Kidney (tissue), 14 donors: ENCODE data around the gene LCNL1. TPM values are rescaled to one million over a fixed set of nuclear protein-coding genes. Genes with fewer than 3 reads are reported as not detected.
A peak's percentile ranks its signal among the peaks of the same experiment; 100 is the strongest.

ENCODE experiments used
- DNase-seq, 5 donors: peaks; one replicate each; pipeline ENCODE4 v3.0.0-alpha.2; 2013 to 2020
- FAIRE-seq: peaks from 2 replicates; lab custom pipeline; 2012; peaks lifted over from hg19 to GRCh38; lab: Jason Lieb, UNC
- H3K27ac ChIP-seq, 2 donors: one replicate each; pipeline ENCODE4 v1.7.0; 2013; ENCODE audit warnings: low read depth in 2 of 2, low read length in 2 of 2, inconsistent platforms in 1 of 2
- H3K27me3 ChIP-seq: one replicate; pipeline ENCODE4 v1.7.1; 2013; ENCODE audit warnings: low read length, inconsistent platforms; ENCODE audit not compliant: control insufficient read depth, insufficient read depth
- H3K36me3 ChIP-seq, 3 donors: one replicate each; pipeline versions ENCODE4 v1.7.0 to v1.7.1; 2013; ENCODE audit warnings: low read length in 3 of 3, control low read depth in 1 of 3, inconsistent platforms in 1 of 3; ENCODE audit not compliant: insufficient read depth in 3 of 3, control insufficient read depth in 2 of 3
- H3K4me1 ChIP-seq, 3 donors: one replicate each; pipeline versions ENCODE4 v1.7.0 to v1.7.1; 2013; ENCODE audit warnings: low read length in 3 of 3, inconsistent platforms in 1 of 3, low read depth in 1 of 3; ENCODE audit not compliant: control insufficient read depth in 2 of 3, insufficient read depth in 2 of 3
- H3K4me3 ChIP-seq, 3 donors: one replicate each; pipeline versions ENCODE4 v1.7.0 to v1.8.1; 2013; ENCODE audit warnings: low read length in 3 of 3, control low read depth in 1 of 3, inconsistent platforms in 1 of 3
- H3K9ac ChIP-seq, 3 donors: one replicate each; pipeline versions ENCODE4 v1.7.0 to v1.7.1; 2013; ENCODE audit warnings: low read length in 3 of 3, control low read depth in 1 of 3, inconsistent platforms in 1 of 3
- H3K9me3 ChIP-seq, 3 donors: one replicate each; pipeline versions ENCODE4 v1.7.0 to v1.7.1; 2013; ENCODE audit warnings: low read length in 3 of 3, control low read depth in 1 of 3, inconsistent platforms in 1 of 3; ENCODE audit not compliant: control insufficient read depth in 2 of 3, insufficient read depth in 1 of 3
- CTCF ChIP-seq: IDR thresholded peaks from 3 replicates; pipeline ENCODE4 v1.5.1; 2012; ENCODE audit warnings: mild to moderate bottlenecking, moderate library complexity, borderline replicate concordance; ENCODE audit not compliant: insufficient read depth; ENCODE audit errors: extremely low read depth
- intact Hi-C: fragments of 100-400 bp; cut with DNase I; formaldehyde crosslinking; loops from one replicate; pipeline ENCODE4 v1.11.1; 2022
- polyA plus RNA-seq: library from polyadenylated mRNA; stranded (reverse); fragments of 350-450 nt; fragmentation: Illumina TruSeq; extraction: RNeasy Lipid Tissue Mini Kit (QIAGEN cat#74804); gene quantifications from one replicate; pipeline ENCODE4 v1.2.3, GENCODE V29; 2014; ENCODE audit warnings: low read depth, low replicate concordance; ENCODE audit not compliant: insufficient read depth
- total RNA-seq: library from RNA; stranded (reverse); fragmentation: NEBNext Ultra II Directional; extraction: Animal tissue kit (Norgen Biotek cat#: 25700); gene quantifications from one replicate; pipeline ENCODE4 v1.2.1, GENCODE V29; 2021
- donor health status: control.
- donor health status: control.
- donor health status: control.
- donor health status: control.
- donor health status: control.
- donor health status: DM: yes; HTN: yes; CAD: no.
- donor health status: Normal renal cell carcinoma (clear cell type).

Gene LCNL1
- total and polyA plus RNA-seq, 2 donors from 2014 or later = 0.54 to 1.4 TPM

- no peak for TF ChIP-seq CTCF
- no peak overlapping the region for H3K9ac ChIP-seq
- H3K4me1 ChIP-seq = peaks cover 0 to 40% (median 20%) of the 10 kb centered on the region in 3 donors
- H3K4me3 ChIP-seq = no peak overlapping the region
- H3K27me3 ChIP-seq = no peaks in the 10 kb centered on the region
- DNase-seq (no peak), FAIRE-seq (no peak)
- H3K27ac ChIP-seq = no peak overlapping the region
- H3K9me3 ChIP-seq = no peaks in the 10 kb centered on the region
- intact Hi-C loops = loop anchor here (10.0 kb wide), 1 partner anchor 245 kb away; no protein-coding TSS in a partner anchor
- no peaks in the 10 kb centered on the region for H3K36me3 ChIP-seq
Measured at GRCh38 chr9:137030006-137030405, 47.2 kb downstream of the LCNL1 start.

- no peak for TF ChIP-seq CTCF
- intact Hi-C loops = loop anchor here (10.0 kb wide), 1 partner anchor 246 kb away; no protein-coding TSS in a partner anchor
- Histone ChIP-seq H3K27ac (no peak overlapping the region), H3K4me1 (peaks cover 0 to 37% (median 20%) of the 10 kb centered on the region in 3 donors), H3K27me3 (no peaks in the 10 kb centered on the region), H3K36me3 (no peaks in the 10 kb centered on the region), H3K4me3 (no peak overlapping the region), H3K9me3 (no peaks in the 10 kb centered on the region), H3K9ac (no peak overlapping the region)
- DNase-seq (peak in 3 of 5 donors; percentile 50 to 70 (median 60)), FAIRE-seq (no peak)
Measured at GRCh38 chr9:137030538-137031527, 48.0 kb downstream of the LCNL1 start.

- Histone ChIP-seq H3K27me3 (no peaks in the 10 kb centered on the region), H3K9me3 (no peaks in the 10 kb centered on the region), H3K36me3 (no peaks in the 10 kb centered on the region), H3K4me1 (peaks cover 0 to 25% (median 15%) of the 10 kb centered on the region in 3 donors), H3K27ac (no peak within 1 kb of the TSS), H3K9ac (no peak within 1 kb of the TSS), H3K4me3 (no peak within 1 kb of the TSS)
- DNase-seq (no peak), FAIRE-seq (no peak)
- no peak for TF ChIP-seq CTCF
- intact Hi-C loops = loop anchor here (10.0 kb wide), 1 partner anchor 247 kb away; no protein-coding TSS in a partner anchor
Measured at GRCh38 chr9:137031904-137032640, 49.3 kb downstream of the LCNL1 start, which contains the start of gene FUT7. Gene FUT7, minus strand, starts transcription at chr9:137032088. Its CDS starts 97 bp downstream, at chr9:137031991.
